Duodenal mucosa (tissue), 2 donors: ENCODE results near the gene ZMYND11.

Source experiments
- H3K27ac ChIP-seq: one replicate; pipeline ENCODE4 v1.7.0; 2013; ENCODE audit warnings: low read depth, low read length
- H3K27me3 ChIP-seq, 2 donors: one replicate each; pipeline ENCODE4 v1.7.0; 2013; ENCODE audit warnings: low read length in 2 of 2, control low read depth in 1 of 2; ENCODE audit not compliant: insufficient read depth in 2 of 2, control insufficient read depth in 1 of 2
- H3K36me3 ChIP-seq, 2 donors: one replicate each; pipeline ENCODE4 v1.7.0; 2013; ENCODE audit warnings: low read length in 2 of 2, control low read depth in 1 of 2; ENCODE audit not compliant: insufficient read depth in 2 of 2, control insufficient read depth in 1 of 2
- H3K4me1 ChIP-seq, 2 donors: one replicate each; pipeline ENCODE4 v1.7.0; 2013; ENCODE audit warnings: low read length in 2 of 2, control low read depth in 1 of 2; ENCODE audit not compliant: insufficient read depth in 2 of 2, control insufficient read depth in 1 of 2
- H3K4me3 ChIP-seq, 2 donors: one replicate each; pipeline ENCODE4 v1.7.0; 2013; ENCODE audit warnings: low read length in 2 of 2, low read depth in 1 of 2
- H3K9ac ChIP-seq, 2 donors: one replicate each; pipeline ENCODE4 v1.7.0; 2013; ENCODE audit warnings: low read length in 2 of 2, low read depth in 1 of 2
- H3K9me3 ChIP-seq, 2 donors: one replicate each; pipeline ENCODE4 v1.7.0; 2013; ENCODE audit warnings: low read length in 2 of 2, control low read depth in 1 of 2; ENCODE audit not compliant: control insufficient read depth in 1 of 2

Gene ZMYND11

DNA sequence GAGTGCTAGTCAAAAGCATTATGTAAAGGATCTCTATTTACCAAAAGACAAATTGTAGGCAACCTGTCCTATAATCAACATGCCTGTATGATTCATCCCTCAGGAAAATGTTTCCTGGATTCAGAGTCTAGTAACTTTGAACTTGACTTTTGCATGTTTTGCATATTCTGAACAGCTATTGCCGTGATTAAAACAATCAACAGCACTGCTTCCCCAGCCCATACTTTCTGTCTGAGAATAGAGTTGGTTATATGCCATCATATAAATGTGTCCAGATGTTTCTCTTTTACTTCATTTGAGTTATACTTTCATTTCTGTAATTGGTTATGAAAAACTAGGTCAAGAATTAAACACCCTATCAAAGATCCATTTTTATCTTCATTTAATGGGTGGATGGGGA lies 83.5 kb downstream of the ZMYND11 start:
- H3K27me3 ChIP-seq, result no peaks in the 10 kb centered on the region
- peaks cover 0 to 3% of the 10 kb centered on the region in 2 donors for H3K36me3 ChIP-seq
- H3K4me3 ChIP-seq, result no peak overlapping the region
- no peaks in the 10 kb centered on the region for H3K9me3 ChIP-seq
- H3K4me1 ChIP-seq, result peaks cover 4 to 5% of the 10 kb centered on the region in 2 donors
- no peak overlapping the region for H3K27ac ChIP-seq
- no peak overlapping the region for H3K9ac ChIP-seq

DNA sequence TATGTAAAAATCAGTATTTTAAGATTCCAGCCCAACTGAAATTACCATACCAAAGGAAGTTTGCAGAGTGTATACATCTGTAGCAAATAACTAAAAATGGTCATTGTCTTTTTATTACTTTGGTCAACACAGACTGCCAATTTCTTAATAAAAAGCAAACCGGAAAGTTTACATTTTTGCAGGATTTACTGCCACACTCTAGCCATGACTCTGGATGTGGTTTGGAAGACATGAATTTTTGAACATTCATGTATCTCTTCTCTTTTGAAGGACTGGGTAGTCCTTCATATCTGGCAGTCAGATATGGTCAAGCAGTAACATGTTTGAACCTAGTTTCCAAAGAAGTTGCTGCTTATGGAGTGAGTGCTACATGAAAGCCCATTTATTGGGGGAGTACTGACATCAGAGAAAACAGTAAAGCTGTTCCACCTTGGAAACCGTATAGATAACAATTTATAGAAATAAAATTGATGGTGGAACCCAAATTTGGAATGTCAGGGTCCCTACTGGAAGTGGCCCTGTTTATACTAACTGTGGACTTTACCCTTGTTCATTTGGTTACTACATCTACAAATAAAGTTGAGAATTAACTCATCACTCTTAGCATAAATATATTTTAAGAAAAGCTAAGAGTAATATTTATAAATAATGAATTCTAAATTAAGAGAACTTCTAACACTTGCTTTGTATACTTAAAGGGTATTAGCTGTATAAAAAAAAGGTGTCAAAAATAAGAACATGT lies 84.6 kb downstream of the ZMYND11 start:
- H3K9ac ChIP-seq, result no peak overlapping the region
- H3K9me3 ChIP-seq, result no peaks in the 10 kb centered on the region
- H3K4me1 ChIP-seq, result peaks cover 4 to 5% of the 10 kb centered on the region in 2 donors
- H3K27me3 ChIP-seq, result no peaks in the 10 kb centered on the region
- no peak overlapping the region for H3K4me3 ChIP-seq
- H3K27ac ChIP-seq, result no peak overlapping the region
- H3K36me3 ChIP-seq, result peaks cover 0 to 3% of the 10 kb centered on the region in 2 donors

DNA sequence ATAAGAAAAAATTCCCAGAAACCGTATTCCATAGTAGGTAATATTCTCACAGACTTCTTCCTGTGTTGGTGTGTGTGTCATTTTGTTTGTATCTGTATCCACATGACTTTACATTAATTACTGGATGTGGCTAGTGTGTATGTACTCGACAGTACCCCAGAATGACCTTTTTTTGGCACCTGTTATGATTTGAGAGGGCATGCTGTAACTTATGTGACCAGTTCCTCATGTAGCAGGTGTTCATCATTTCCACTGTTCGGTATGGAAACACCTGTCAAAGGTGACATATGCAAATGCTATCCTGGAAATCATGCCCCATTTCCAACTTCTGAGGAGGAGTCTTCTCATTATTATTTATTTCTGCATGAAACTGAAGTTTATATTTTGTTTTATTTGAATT lies 89.3 kb downstream of the ZMYND11 start:
- no peaks in the 10 kb centered on the region for H3K4me1 ChIP-seq
- no peak overlapping the region for H3K27ac ChIP-seq
- H3K27me3 ChIP-seq, result no peaks in the 10 kb centered on the region
- no peak overlapping the region for H3K9ac ChIP-seq
- H3K36me3 ChIP-seq, result no peaks in the 10 kb centered on the region
- H3K9me3 ChIP-seq, result no peaks in the 10 kb centered on the region
- H3K4me3 ChIP-seq, result no peak overlapping the region

DNA sequence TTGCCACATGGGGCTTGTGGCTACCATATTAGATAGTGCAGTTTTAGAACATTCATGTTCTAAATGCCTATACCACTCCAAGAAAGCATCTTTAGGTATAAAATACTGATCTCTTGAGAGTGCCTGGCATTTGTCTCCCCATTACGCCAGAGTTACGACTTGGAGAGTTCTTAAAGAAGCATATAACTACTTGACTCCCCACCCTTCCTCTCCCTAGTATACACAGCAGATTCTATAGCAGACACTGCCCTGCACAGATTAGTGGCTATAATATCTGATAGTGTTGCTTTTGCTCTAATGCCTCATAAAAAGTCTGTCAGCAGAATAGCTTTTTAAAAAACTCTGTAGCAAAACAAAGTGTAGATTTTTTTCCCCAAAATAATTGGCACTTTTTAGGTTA lies 90.8 kb downstream of the ZMYND11 start:
- Histone ChIP-seq H3K27ac (no peak overlapping the region), H3K27me3 (no peaks in the 10 kb centered on the region), H3K4me1 (no peaks in the 10 kb centered on the region), H3K9ac (no peak overlapping the region), H3K36me3 (no peaks in the 10 kb centered on the region), H3K4me3 (no peak overlapping the region), H3K9me3 (no peaks in the 10 kb centered on the region)

DNA sequence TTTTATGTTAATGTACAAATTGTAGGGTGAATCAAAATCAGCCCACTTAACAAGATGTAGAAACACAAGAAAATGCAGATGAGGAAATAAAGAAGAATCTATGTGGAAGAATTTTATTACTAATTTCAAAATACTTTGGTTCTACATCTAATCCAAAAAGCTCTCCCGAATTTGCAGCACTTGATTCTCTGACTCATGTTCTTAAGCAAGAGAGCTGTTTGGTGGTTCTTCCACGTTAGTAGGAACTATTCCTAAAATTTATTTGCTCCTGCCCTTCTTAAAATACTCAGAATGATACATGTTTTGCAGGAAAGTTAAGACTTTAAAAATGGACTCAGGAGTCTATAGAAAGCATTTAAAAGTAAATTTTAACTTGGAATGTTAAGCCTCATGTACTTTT lies 91.8 kb downstream of the ZMYND11 start:
- Histone ChIP-seq H3K36me3 (no peaks in the 10 kb centered on the region), H3K9ac (no peak overlapping the region), H3K27me3 (no peaks in the 10 kb centered on the region), H3K4me1 (no peaks in the 10 kb centered on the region), H3K4me3 (no peak overlapping the region), H3K9me3 (no peaks in the 10 kb centered on the region), H3K27ac (no peak overlapping the region)

DNA sequence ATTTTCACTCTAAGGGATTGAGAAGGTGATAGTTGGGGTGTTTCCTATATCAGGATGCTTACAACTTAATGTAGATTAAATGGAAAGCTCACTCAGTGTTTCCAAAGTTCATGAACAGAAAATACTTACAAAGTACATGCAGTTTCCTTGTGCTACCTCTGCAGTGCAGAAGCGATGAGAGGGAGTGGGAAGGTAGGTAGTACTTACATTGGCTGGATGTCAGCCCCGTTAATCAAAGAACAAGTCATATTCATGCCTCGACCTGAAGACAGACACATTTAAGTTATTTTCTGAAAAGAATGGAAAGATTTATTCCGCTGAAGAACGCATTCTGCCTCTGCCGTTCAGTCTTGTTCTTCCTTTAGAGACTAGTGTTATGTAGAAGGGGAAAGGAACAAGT lies 93.1 kb downstream of the ZMYND11 start:
- H3K9ac ChIP-seq, result no peak overlapping the region
- no peaks in the 10 kb centered on the region for H3K27me3 ChIP-seq
- no peak overlapping the region for H3K27ac ChIP-seq
- H3K36me3 ChIP-seq, result no peaks in the 10 kb centered on the region
- no peaks in the 10 kb centered on the region for H3K4me1 ChIP-seq
- no peaks in the 10 kb centered on the region for H3K9me3 ChIP-seq
- no peak overlapping the region for H3K4me3 ChIP-seq

DNA sequence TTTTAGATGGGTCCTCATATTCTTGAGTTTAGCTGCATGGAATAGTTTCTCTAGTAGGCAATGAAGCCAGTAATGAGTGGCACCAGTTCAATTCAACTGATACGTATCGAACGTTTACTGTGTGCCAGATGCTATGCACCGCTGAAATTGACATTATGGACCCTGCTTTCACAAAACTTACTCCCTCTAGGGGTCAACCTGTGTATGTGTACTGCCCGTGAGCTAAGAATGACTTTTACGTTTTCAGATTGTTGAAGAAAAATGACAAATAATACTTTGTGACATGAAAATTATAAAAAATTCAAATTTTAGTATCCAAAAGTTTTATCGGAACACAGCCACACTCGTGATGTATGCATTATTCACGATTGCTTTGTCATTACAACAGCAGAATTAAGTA lies 95.5 kb downstream of the ZMYND11 start:
- Histone ChIP-seq H3K9me3 (no peaks in the 10 kb centered on the region), H3K27me3 (no peaks in the 10 kb centered on the region), H3K27ac (no peak overlapping the region), H3K36me3 (no peaks in the 10 kb centered on the region), H3K9ac (no peak overlapping the region), H3K4me3 (no peak overlapping the region), H3K4me1 (no peaks in the 10 kb centered on the region)

DNA sequence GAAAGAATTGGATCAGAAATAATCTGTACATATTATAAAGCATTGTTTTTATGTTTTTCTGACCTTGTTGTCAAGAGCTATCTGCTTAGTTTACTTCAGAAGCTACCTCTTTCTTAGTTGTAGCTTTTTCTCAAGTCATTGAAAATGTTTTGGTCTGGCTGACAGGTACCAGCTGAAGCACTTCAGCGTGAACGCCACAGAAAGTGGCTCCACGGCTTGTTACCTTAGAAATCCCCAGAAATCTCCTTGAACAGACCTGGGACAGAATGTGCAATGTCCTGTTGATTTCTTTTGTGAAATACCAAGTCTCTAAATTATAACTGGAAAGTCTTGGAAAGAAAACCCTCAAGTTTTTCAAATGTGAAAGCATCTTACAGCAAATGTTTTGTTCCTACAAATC lies 96.8 kb downstream of the ZMYND11 start:
- no peaks in the 10 kb centered on the region for H3K27me3 ChIP-seq
- no peaks in the 10 kb centered on the region for H3K36me3 ChIP-seq
- no peak overlapping the region for H3K27ac ChIP-seq
- H3K4me1 ChIP-seq, result no peaks in the 10 kb centered on the region
- H3K9me3 ChIP-seq, result no peaks in the 10 kb centered on the region
- H3K4me3 ChIP-seq, result no peak overlapping the region
- no peak overlapping the region for H3K9ac ChIP-seq

DNA sequence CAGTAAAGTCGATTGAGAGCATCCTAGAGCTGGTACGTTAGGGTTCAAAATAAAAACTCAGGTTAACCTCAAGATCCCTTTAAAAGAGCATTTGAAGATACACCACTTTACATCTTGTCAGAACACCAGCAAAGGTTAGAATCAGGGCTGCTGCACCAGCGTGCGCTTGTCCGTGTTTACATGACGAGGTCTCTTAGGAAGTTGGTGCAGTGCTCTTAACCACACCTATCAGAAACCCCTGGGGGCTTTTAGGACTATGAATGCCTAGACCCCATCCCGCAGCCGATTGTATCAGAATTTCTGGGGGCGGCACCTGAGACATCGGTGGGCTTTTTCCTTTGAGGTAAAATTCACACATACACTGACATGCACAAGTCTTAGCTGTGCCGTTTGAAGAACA lies 97.6 kb downstream of the ZMYND11 start:
- Histone ChIP-seq H3K9me3 (no peaks in the 10 kb centered on the region), H3K27me3 (no peaks in the 10 kb centered on the region), H3K4me3 (no peak overlapping the region), H3K4me1 (no peaks in the 10 kb centered on the region), H3K36me3 (peaks cover 0 to 3% of the 10 kb centered on the region in 2 donors), H3K27ac (no peak overlapping the region), H3K9ac (no peak overlapping the region)

DNA sequence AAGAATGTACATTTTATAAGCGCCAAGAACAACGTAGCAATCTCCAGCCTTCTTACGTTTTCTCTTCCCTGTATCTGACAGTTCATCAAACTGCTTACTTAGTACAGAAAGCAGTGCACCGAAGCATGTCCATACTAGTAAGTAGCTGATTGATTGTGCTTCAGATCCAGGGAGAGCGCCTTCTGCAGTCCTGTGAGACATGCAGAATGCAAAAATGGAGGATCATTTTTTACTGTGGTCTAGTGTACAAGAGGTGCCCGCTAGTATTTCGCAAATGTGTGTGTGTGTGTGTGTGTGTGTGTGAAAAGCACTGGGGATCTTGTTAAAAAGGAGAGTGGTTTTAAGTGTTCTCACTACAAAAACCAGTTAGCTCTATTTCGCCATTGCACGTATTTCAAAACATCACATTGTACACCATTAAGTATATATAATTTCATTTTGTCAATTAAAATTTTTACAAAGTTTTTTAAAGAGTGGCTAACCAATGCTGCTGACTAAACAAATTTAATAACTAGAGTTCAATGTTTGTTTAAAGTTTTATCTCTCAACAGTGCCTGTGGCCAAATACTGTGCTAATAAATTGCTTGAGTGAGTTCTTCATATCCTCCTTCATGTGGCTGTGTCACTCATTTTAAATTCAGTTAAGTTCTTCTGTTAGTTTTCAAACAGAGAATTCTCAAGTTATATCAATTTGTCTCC lies 99.6 kb downstream of the ZMYND11 start:
- H3K27me3 ChIP-seq, result no peaks in the 10 kb centered on the region
- no peaks in the 10 kb centered on the region for H3K4me1 ChIP-seq
- no peaks in the 10 kb centered on the region for H3K9me3 ChIP-seq
- no peak overlapping the region for H3K4me3 ChIP-seq
- H3K36me3 ChIP-seq, result peaks cover 9 to 14% of the 10 kb centered on the region in 2 donors
- H3K9ac ChIP-seq, result no peak overlapping the region
- no peak overlapping the region for H3K27ac ChIP-seq
